Esophagus (tissue), 2 donors: ENCODE measurements around the gene KCNA1. TPM values are rescaled to one million over a fixed set of nuclear protein-coding genes. Genes with fewer than 3 reads are reported as not detected.

Experiments
- H3K27ac ChIP-seq, 2 donors: one replicate each; pipeline ENCODE4 v1.5.1; 2013; ENCODE audit warnings: low read depth in 2 of 2, mild to moderate bottlenecking in 2 of 2, inconsistent platforms in 1 of 2, low read length in 1 of 2, moderate library complexity in 1 of 2
- H3K27me3 ChIP-seq, 2 donors: one replicate each; pipeline ENCODE4 v1.6.1; 2013; ENCODE audit warnings: low read length in 2 of 2, control low read depth in 1 of 2, mild to moderate bottlenecking in 1 of 2; ENCODE audit not compliant: insufficient read depth in 2 of 2, control insufficient read depth in 1 of 2
- H3K36me3 ChIP-seq, 2 donors: one replicate each; pipeline ENCODE4 v1.6.1; 2013; ENCODE audit warnings: low read length in 1 of 2; ENCODE audit not compliant: control insufficient read depth in 2 of 2, insufficient read depth in 2 of 2
- H3K4me1 ChIP-seq, 2 donors: one replicate each; pipeline ENCODE4 v1.6.1; 2013; ENCODE audit warnings: low read length in 1 of 2; ENCODE audit not compliant: control insufficient read depth in 2 of 2, insufficient read depth in 2 of 2
- H3K4me3 ChIP-seq, 2 donors: one replicate each; pipeline ENCODE4 v1.5.1; 2013; ENCODE audit warnings: low read length in 2 of 2, mild to moderate bottlenecking in 2 of 2, low read depth in 1 of 2, moderate library complexity in 1 of 2
- H3K9me3 ChIP-seq, 2 donors: one replicate each; pipeline ENCODE4 v1.6.1; 2013; ENCODE audit warnings: mild to moderate bottlenecking in 2 of 2, low read depth in 1 of 2, low read length in 1 of 2, moderate library complexity in 1 of 2; ENCODE audit not compliant: control insufficient read depth in 2 of 2, insufficient read depth in 1 of 2
- WGBS, 2 donors: extraction: QIAGEN DNeasy Blood & Tissue Kit; methylation state at CpG; one replicate each; pipeline ENCODE4 v1.1.7; 2013; 5-methylcytosine and 5-hydroxymethylcytosine counted together
- polyA plus RNA-seq, 2 donors: library from polyadenylated mRNA; stranded (reverse); fragments of 200-250 nt; gene quantifications; one replicate each; pipeline ENCODE4 v1.2.3, GENCODE V29; 2013
- donor health status: healthy with polysubstance abuse.
- donor health status: Bipolar disorder and iron deficiency.

KCNA1 gene
- polyA plus RNA-seq, 2 donors: not detected

- no peaks in the 10 kb centered on the region for H3K36me3 ChIP-seq
- peaks cover 2 to 3% of the 10 kb centered on the region in 2 donors for H3K27me3 ChIP-seq
- no peak overlapping the region for H3K4me3 ChIP-seq
- H3K9me3 ChIP-seq: no peaks in the 10 kb centered on the region
- WGBS, 2 donors: 58 to 65% methylated on average over 2 of the region's 2 CpGs
- H3K4me1 ChIP-seq: no peaks in the 10 kb centered on the region
- no peak overlapping the region for H3K27ac ChIP-seq
Measured at GRCh38 chr12:4934407-4935035, 24.8 kb downstream of the KCNA1 start.

GRCh38 chr12:4938900-4939299 lies 29.2 kb downstream of the KCNA1 start:
- no peaks in the 10 kb centered on the region for H3K36me3 ChIP-seq
- H3K9me3 ChIP-seq: peaks cover 0 to 3% of the 10 kb centered on the region in 2 donors
- no peaks in the 10 kb centered on the region for H3K4me1 ChIP-seq
- H3K4me3 ChIP-seq: no peak overlapping the region
- WGBS, 2 donors: 59 to 77% methylated on average over 7 of the region's 7 CpGs
- no peak overlapping the region for H3K27ac ChIP-seq
- H3K27me3 ChIP-seq: no peaks in the 10 kb centered on the region

GRCh38 chr12:4939418-4940023 lies 29.8 kb downstream of the KCNA1 start:
- WGBS, 2 donors: 82 to 87% methylated on average over 16 of the region's 16 CpGs
- Histone ChIP-seq H3K36me3 (no peaks in the 10 kb centered on the region), H3K27me3 (no peaks in the 10 kb centered on the region), H3K27ac (no peak overlapping the region), H3K4me1 (no peaks in the 10 kb centered on the region), H3K4me3 (no peak overlapping the region), H3K9me3 (peaks cover 0 to 3% of the 10 kb centered on the region in 2 donors)

GRCh38 chr12:4943067-4943937 lies 33.6 kb downstream of the KCNA1 start:
- Histone ChIP-seq H3K4me3 (no peak overlapping the region), H3K36me3 (no peaks in the 10 kb centered on the region), H3K4me1 (peaks cover 0 to 3% of the 10 kb centered on the region in 2 donors), H3K27ac (no peak overlapping the region), H3K9me3 (peaks cover 0 to 3% of the 10 kb centered on the region in 2 donors), H3K27me3 (no peaks in the 10 kb centered on the region)
- 80 to 83% methylated on average over 10 of the region's 10 CpGs for WGBS, 2 donors

- Histone ChIP-seq H3K27me3 (no peaks in the 10 kb centered on the region), H3K4me3 (no peak overlapping the region), H3K9me3 (peaks cover 0 to 3% of the 10 kb centered on the region in 2 donors), H3K36me3 (no peaks in the 10 kb centered on the region), H3K4me1 (peaks cover 0 to 3% of the 10 kb centered on the region in 2 donors), H3K27ac (no peak overlapping the region)
- 72 to 89% methylated on average over 4 of the region's 4 CpGs for WGBS, 2 donors
Measured at GRCh38 chr12:4943938-4944284, 34.2 kb downstream of the KCNA1 start.

GRCh38 chr12:4947253-4947652 lies 37.5 kb downstream of the KCNA1 start:
- H3K4me3 ChIP-seq: no peak overlapping the region
- peaks cover 0 to 3% of the 10 kb centered on the region in 2 donors for H3K4me1 ChIP-seq
- no peak overlapping the region for H3K27ac ChIP-seq
- WGBS, 2 donors: 73 to 78% methylated on average over 12 of the region's 12 CpGs
- no peaks in the 10 kb centered on the region for H3K27me3 ChIP-seq
- H3K9me3 ChIP-seq: no peaks in the 10 kb centered on the region
- no peaks in the 10 kb centered on the region for H3K36me3 ChIP-seq

- Histone ChIP-seq H3K27me3 (no peaks in the 10 kb centered on the region), H3K4me1 (peaks cover 0 to 3% of the 10 kb centered on the region in 2 donors), H3K27ac (no peak overlapping the region), H3K36me3 (no peaks in the 10 kb centered on the region), H3K4me3 (no peak overlapping the region), H3K9me3 (no peaks in the 10 kb centered on the region)
- 75 to 89% methylated on average over 7 of the region's 7 CpGs for WGBS, 2 donors
Measured at GRCh38 chr12:4951083-4951482, 41.4 kb downstream of the KCNA1 start.

GRCh38 chr12:4951601-4952000 lies 41.9 kb downstream of the KCNA1 start:
- Histone ChIP-seq H3K9me3 (no peaks in the 10 kb centered on the region), H3K27me3 (no peaks in the 10 kb centered on the region), H3K27ac (no peak overlapping the region), H3K36me3 (no peaks in the 10 kb centered on the region), H3K4me1 (peaks cover 0 to 3% of the 10 kb centered on the region in 2 donors), H3K4me3 (no peak overlapping the region)
- WGBS, 2 donors: 64 to 76% methylated on average over 3 of the region's 3 CpGs

GRCh38 chr12:4954621-4955354 lies 45.1 kb downstream of the KCNA1 start:
- Histone ChIP-seq H3K36me3 (no peaks in the 10 kb centered on the region), H3K27ac (no peak overlapping the region), H3K4me3 (no peak overlapping the region), H3K9me3 (no peaks in the 10 kb centered on the region), H3K4me1 (no peaks in the 10 kb centered on the region), H3K27me3 (no peaks in the 10 kb centered on the region)
- WGBS, 2 donors: 52 to 53% methylated on average over 10 of the region's 10 CpGs
